H9 (cell line): ENCODE measurements around the gene GRIK4. TPM values are rescaled to one million over a fixed set of nuclear protein-coding genes. Genes with fewer than 3 reads are reported as not detected.

Experiments used
- DNase-seq: peaks from one replicate; pipeline ENCODE4 v3.0.0-alpha.2; 2017
- H2AFZ ChIP-seq: one replicate; pipeline ENCODE4 v1.6.1; 2013; ENCODE audit warnings: mild to moderate bottlenecking, low read length, control low read depth, moderate library complexity
- H2AK5ac ChIP-seq: 2 replicates; pipeline ENCODE4 v1.6.1; 2013; ENCODE audit warnings: low read length, control low read depth, mixed read lengths; ENCODE audit not compliant: insufficient read length
- H2BK120ac ChIP-seq: one replicate; pipeline ENCODE4 v1.6.1; 2013; ENCODE audit warnings: low read depth, mild to moderate bottlenecking, low read length, control low read depth, inconsistent platforms; ENCODE audit not compliant: poor library complexity, severe bottlenecking
- H2BK12ac ChIP-seq: 2 replicates; pipeline ENCODE4 v1.6.1; 2013; ENCODE audit warnings: low read length, control low read depth, mixed read lengths, low read depth; ENCODE audit not compliant: insufficient read length
- H2BK15ac ChIP-seq: 2 replicates; pipeline ENCODE4 v1.6.1; 2013; ENCODE audit warnings: low read depth, low read length, control low read depth
- H2BK20ac ChIP-seq: one replicate; pipeline ENCODE4 v1.6.1; 2013; ENCODE audit warnings: low read depth, mild to moderate bottlenecking, low read length, control low read depth, inconsistent platforms; ENCODE audit not compliant: poor library complexity, severe bottlenecking
- H2BK5ac ChIP-seq: 2 replicates; pipeline ENCODE4 v1.6.1; 2013; ENCODE audit warnings: low read length, control low read depth, mixed read lengths; ENCODE audit not compliant: insufficient read length
- H3K14ac ChIP-seq: 2 replicates; pipeline ENCODE4 v1.6.1; 2013; ENCODE audit warnings: low read length, control low read depth; ENCODE audit not compliant: insufficient read depth
- H3K18ac ChIP-seq: 2 replicates; pipeline ENCODE4 v1.6.1; 2013; ENCODE audit warnings: low read depth, mild to moderate bottlenecking, mixed read lengths, low read length, control low read depth; ENCODE audit not compliant: insufficient read length
- H3K23ac ChIP-seq: 2 replicates; pipeline ENCODE4 v1.6.1; 2013; ENCODE audit warnings: low read length, control low read depth, mixed read lengths, low read depth; ENCODE audit not compliant: insufficient read length
- H3K23me2 ChIP-seq: 2 replicates; pipeline ENCODE4 v1.6.1; 2013; ENCODE audit warnings: low read depth, mild to moderate bottlenecking, mixed read lengths, low read length, control low read depth; ENCODE audit not compliant: insufficient read length, poor library complexity, severe bottlenecking
- H3K27ac ChIP-seq: 2 replicates; pipeline ENCODE4 v1.5.1; 2013; ENCODE audit warnings: low read length, control low read depth, mixed read lengths, low read depth; ENCODE audit not compliant: insufficient read length
- H3K27me3 ChIP-seq: 2 replicates; pipeline ENCODE4 v1.6.1; 2013; ENCODE audit warnings: low read length, control low read depth, inconsistent platforms; ENCODE audit not compliant: insufficient read depth
- H3K4ac ChIP-seq: 2 replicates; pipeline ENCODE4 v1.6.1; 2013; ENCODE audit warnings: low read depth, mild to moderate bottlenecking, control low read depth, inconsistent platforms, low read length, moderate library complexity
- H3K4me1 ChIP-seq: 2 replicates; pipeline ENCODE4 v1.6.1; 2013; ENCODE audit warnings: low read length, control low read depth, inconsistent platforms; ENCODE audit not compliant: insufficient read depth
- H3K4me2 ChIP-seq: 2 replicates; pipeline ENCODE4 v1.6.1; 2013; ENCODE audit warnings: low read length, control low read depth, mixed read lengths; ENCODE audit not compliant: insufficient read length, insufficient read depth
- H3K56ac ChIP-seq: 2 replicates; pipeline ENCODE4 v1.6.1; 2013; ENCODE audit warnings: low read depth, mild to moderate bottlenecking, mixed read lengths, low read length, control low read depth; ENCODE audit not compliant: insufficient read length
- H3K79me1 ChIP-seq: 2 replicates; pipeline ENCODE4 v1.6.1; 2013; ENCODE audit warnings: low read depth, mild to moderate bottlenecking, moderate library complexity, low read length, control low read depth, inconsistent platforms; ENCODE audit not compliant: insufficient read depth, poor library complexity, severe bottlenecking
- H3K79me2 ChIP-seq: 2 replicates; pipeline ENCODE4 v1.6.1; 2013; ENCODE audit warnings: low read length, control low read depth, inconsistent platforms; ENCODE audit not compliant: insufficient read depth
- H3K9ac ChIP-seq: 2 replicates; pipeline ENCODE4 v1.6.1; 2013; ENCODE audit warnings: low read length, control low read depth, mixed read lengths; ENCODE audit not compliant: insufficient read length; ENCODE audit errors: extremely low read depth
- H3K9me3 ChIP-seq: one replicate; pipeline ENCODE4 v1.6.1; 2013; ENCODE audit warnings: low read depth, low read length, inconsistent platforms; ENCODE audit not compliant: control insufficient read depth
- H3T11ph ChIP-seq: one replicate; pipeline ENCODE4 v1.6.1; 2013; ENCODE audit warnings: mild to moderate bottlenecking, low read length, control low read depth, inconsistent platforms
- H4K20me1 ChIP-seq: one replicate; pipeline ENCODE4 v1.6.1; 2013; ENCODE audit not compliant: control insufficient read depth, insufficient read length, insufficient read depth
- H4K5ac ChIP-seq: 2 replicates; pipeline ENCODE4 v1.6.1; 2013; ENCODE audit warnings: low read depth, mild to moderate bottlenecking, mixed read lengths, low read length, control low read depth; ENCODE audit not compliant: insufficient read length
- H4K8ac ChIP-seq: replicated peaks from 2 replicates; pipeline ENCODE4 v1.6.1; 2013; ENCODE audit warnings: low read length, control low read depth, mixed read lengths, low read depth; ENCODE audit not compliant: insufficient read length
- H4K91ac ChIP-seq: 2 replicates; pipeline ENCODE4 v1.6.1; 2013; ENCODE audit warnings: low read depth, mild to moderate bottlenecking, moderate library complexity, mixed read lengths, low read length, control low read depth; ENCODE audit not compliant: insufficient read length
- H3K27ac Mint-ChIP-seq, 3 experiments: 2 replicates in 2 of 3; 3 replicates in 1 of 3; pipeline ENCODE4 v1.8.0; 2020 to 2021; ENCODE audit warnings: mixed read lengths in 3 of 3, mild to moderate bottlenecking in 1 of 3, moderate library complexity in 1 of 3
- H3K27me3 Mint-ChIP-seq: 2 replicates; pipeline ENCODE4 v1.8.0; 2021; ENCODE audit warnings: low read depth, mild to moderate bottlenecking, moderate library complexity, mixed read lengths
- H3K36me3 Mint-ChIP-seq, 3 experiments: 2 replicates in 2 of 3; 3 replicates in 1 of 3; pipeline ENCODE4 v1.8.0; 2020 to 2021; ENCODE audit warnings: low read depth in 3 of 3, mixed read lengths in 3 of 3; ENCODE audit not compliant: insufficient read depth in 1 of 3
- H3K4me1 Mint-ChIP-seq, 2 experiments: 2 replicates each; pipeline ENCODE4 v1.8.0; 2020; ENCODE audit warnings: mixed read lengths in 2 of 2
- H3K4me3 Mint-ChIP-seq, 2 experiments: 2 replicates in 1 of 2; 3 replicates in 1 of 2; pipeline ENCODE4 v1.8.0; 2020 to 2021; ENCODE audit warnings: mild to moderate bottlenecking in 2 of 2, mixed read lengths in 2 of 2, moderate library complexity in 1 of 2
- H3K9me3 Mint-ChIP-seq, 2 experiments: 2 replicates in 1 of 2; 3 replicates in 1 of 2; pipeline ENCODE4 v1.8.0; 2020; ENCODE audit warnings: mild to moderate bottlenecking in 2 of 2, mixed read lengths in 2 of 2, moderate library complexity in 1 of 2
- WGBS: extraction: QIAGEN DNeasy Blood & Tissue Kit; methylation state at CpG from one replicate; pipeline ENCODE4 v1.1.7; 2013; ENCODE audit warnings: missing lambda C conversion rate, low lambda C conversion rate, mixed read lengths; ENCODE audit not compliant: insufficient read length; ENCODE audit errors: extremely low coverage; 5-methylcytosine and 5-hydroxymethylcytosine counted together
- total RNA-seq: library from RNA; stranded (reverse); gene quantifications from 2 replicates; pipeline ENCODE4 v1.2.1, GENCODE V29; 2021
- TF ChIP-seq, protein P1 (sequence below): fragments of 200-600 bp; sonication (generic); conservative IDR thresholded peaks from 3 replicates; pipeline ENCODE4 v1.8.0; 2021; ENCODE audit warnings: antibody characterized with exemption, mild to moderate bottlenecking

Gene GRIK4
- total RNA-seq, 1 experiment from 2014 or later, result 2.3 TPM

DNA sequence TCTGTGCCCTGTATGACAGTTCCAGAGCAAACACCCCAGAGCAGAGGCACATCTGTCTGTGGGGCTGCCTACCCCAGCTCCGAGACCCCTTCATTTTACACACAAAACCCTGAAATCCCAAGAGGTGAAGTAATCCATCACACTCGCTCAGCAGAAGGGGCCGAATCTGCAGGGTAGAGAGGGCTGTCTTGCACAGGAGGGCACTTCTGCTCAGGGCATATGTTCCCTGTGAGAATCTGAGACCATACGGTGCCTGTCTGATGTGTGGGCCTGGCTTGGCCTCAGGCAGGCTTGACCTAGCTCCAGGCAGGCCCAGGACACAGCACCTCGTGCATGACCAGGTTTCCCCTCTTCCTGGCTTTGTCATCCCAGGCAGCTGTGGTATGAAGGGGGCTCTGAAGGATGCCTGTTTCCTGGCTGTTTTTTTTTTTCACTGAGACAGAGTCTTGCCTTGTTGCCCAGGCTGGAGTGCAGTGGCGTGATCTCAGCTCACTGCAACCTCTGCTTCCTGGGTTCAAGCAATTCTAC is 37.2 kb downstream of the GRIK4 start:
- Histone ChIP-seq H2AK5ac (no peak overlapping the region), H3K56ac (no peak overlapping the region), H2BK12ac (no peak overlapping the region), H3K27me3 (no peaks in the 10 kb centered on the region), H3K4ac (no peak overlapping the region), H3K18ac (no peak overlapping the region), H3K9me3 (no peaks in the 10 kb centered on the region), H3K23ac (no peak overlapping the region), H3K9ac (no peak overlapping the region), H4K20me1 (no peaks in the 10 kb centered on the region), H3K79me2 (no peaks in the 10 kb centered on the region), H2BK5ac (no peak overlapping the region), H2BK15ac (no peak overlapping the region), H3K79me1 (no peaks in the 10 kb centered on the region), H4K8ac (no peak overlapping the region), H2BK20ac (no peak overlapping the region), H3K23me2 (no peaks in the 10 kb centered on the region), H2AFZ (no peak overlapping the region), H3K4me1 (peaks cover 2% of the 10 kb centered on the region; the same call in 1 of the 2 replicates), H3K4me2 (no peak overlapping the region), H4K91ac (no peak overlapping the region), H3K27ac (no peak overlapping the region), H4K5ac (no peak overlapping the region), H3K14ac (no peak overlapping the region), H2BK120ac (no peak overlapping the region), H3T11ph (no peak overlapping the region)
- H3K27me3 Mint-ChIP-seq, result peaks cover 8% of the 10 kb centered on the region
- H3K4me3 Mint-ChIP-seq, result no peak overlapping the region; a peak in 1 of 5 replicates
- no peaks in the 10 kb centered on the region for H3K36me3 Mint-ChIP-seq
- no peak overlapping the region for H3K27ac Mint-ChIP-seq
- no peaks in the 10 kb centered on the region; a peak in 1 of 5 replicates for H3K9me3 Mint-ChIP-seq
- no CpG with 5 or more reads among the region's 6 CpGs for WGBS
- TF ChIP-seq, protein P1, sequence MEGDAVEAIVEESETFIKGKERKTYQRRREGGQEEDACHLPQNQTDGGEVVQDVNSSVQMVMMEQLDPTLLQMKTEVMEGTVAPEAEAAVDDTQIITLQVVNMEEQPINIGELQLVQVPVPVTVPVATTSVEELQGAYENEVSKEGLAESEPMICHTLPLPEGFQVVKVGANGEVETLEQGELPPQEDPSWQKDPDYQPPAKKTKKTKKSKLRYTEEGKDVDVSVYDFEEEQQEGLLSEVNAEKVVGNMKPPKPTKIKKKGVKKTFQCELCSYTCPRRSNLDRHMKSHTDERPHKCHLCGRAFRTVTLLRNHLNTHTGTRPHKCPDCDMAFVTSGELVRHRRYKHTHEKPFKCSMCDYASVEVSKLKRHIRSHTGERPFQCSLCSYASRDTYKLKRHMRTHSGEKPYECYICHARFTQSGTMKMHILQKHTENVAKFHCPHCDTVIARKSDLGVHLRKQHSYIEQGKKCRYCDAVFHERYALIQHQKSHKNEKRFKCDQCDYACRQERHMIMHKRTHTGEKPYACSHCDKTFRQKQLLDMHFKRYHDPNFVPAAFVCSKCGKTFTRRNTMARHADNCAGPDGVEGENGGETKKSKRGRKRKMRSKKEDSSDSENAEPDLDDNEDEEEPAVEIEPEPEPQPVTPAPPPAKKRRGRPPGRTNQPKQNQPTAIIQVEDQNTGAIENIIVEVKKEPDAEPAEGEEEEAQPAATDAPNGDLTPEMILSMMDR, result no peak
- peaks cover 44 to 61% of the 10 kb centered on the region in 2 experiments for H3K4me1 Mint-ChIP-seq
- DNase-seq, result no peak
